Astrocyte (in vitro differentiated cells and primary cell): Measurements from ENCODE around the gene ACACA. TPM values are rescaled to one million over a fixed set of nuclear protein-coding genes. Genes with fewer than 3 reads are reported as not detected.

Experiments used
- DNase-seq: peaks from one replicate; pipeline ENCODE4 v3.0.0-alpha.2; 2010; ENCODE audit warnings: low read depth
- FAIRE-seq: peaks from 2 replicates; lab custom pipeline; 2011; peaks lifted over from hg19 to GRCh38; lab: Jason Lieb, UNC
- H2AFZ ChIP-seq: 2 replicates; pipeline ENCODE4 v1.6.0; 2012; ENCODE audit warnings: low read depth, low read length, inconsistent platforms
- H3K27ac ChIP-seq: 2 replicates; pipeline ENCODE4 v1.5.1; 2011; ENCODE audit warnings: low read depth, low read length, inconsistent platforms
- H3K27me3 ChIP-seq: 2 replicates; pipeline ENCODE4 v1.6.0; 2011; ENCODE audit warnings: low read length, inconsistent platforms; ENCODE audit not compliant: insufficient read depth
- H3K36me3 ChIP-seq: 2 replicates; pipeline ENCODE4 v1.5.1; 2011; ENCODE audit warnings: low read length, inconsistent platforms; ENCODE audit not compliant: insufficient read depth
- H3K4me1 ChIP-seq: 2 replicates; pipeline ENCODE4 v1.5.1; 2011; ENCODE audit warnings: low read length, inconsistent platforms; ENCODE audit not compliant: insufficient read depth
- H3K4me2 ChIP-seq: 2 replicates; pipeline ENCODE4 v1.6.0; 2012; ENCODE audit warnings: low read length, inconsistent platforms
- H3K4me3 ChIP-seq: 2 replicates; pipeline ENCODE4 v1.5.1; 2011; ENCODE audit warnings: low read depth, mild to moderate bottlenecking, low read length, inconsistent platforms; ENCODE audit not compliant: insufficient read depth
- H3K79me2 ChIP-seq: 2 replicates; pipeline ENCODE4 v1.6.0; 2012; ENCODE audit warnings: mild to moderate bottlenecking, low read length, inconsistent platforms; ENCODE audit not compliant: insufficient read depth
- H3K9ac ChIP-seq: 2 replicates; pipeline ENCODE4 v1.6.0; 2012; ENCODE audit warnings: mild to moderate bottlenecking, low read length, inconsistent platforms
- H3K9me3 ChIP-seq: 2 replicates; pipeline ENCODE4 v1.5.1; 2012; ENCODE audit warnings: low read depth, mild to moderate bottlenecking, low read length, inconsistent platforms; ENCODE audit not compliant: insufficient read depth
- H4K20me1 ChIP-seq: 2 replicates; pipeline ENCODE4 v1.6.0; 2012; ENCODE audit warnings: low read length, inconsistent platforms; ENCODE audit not compliant: insufficient read depth
- H3K27ac Mint-ChIP-seq: one replicate; pipeline ENCODE4 v1.8.0; 2021; ENCODE audit warnings: mild to moderate bottlenecking, mixed read lengths; ENCODE audit not compliant: unreplicated experiment
- H3K27me3 Mint-ChIP-seq: one replicate; pipeline ENCODE4 v1.8.0; 2021; ENCODE audit warnings: low read depth, mixed read lengths; ENCODE audit not compliant: unreplicated experiment
- H3K36me3 Mint-ChIP-seq: one replicate; pipeline ENCODE4 v1.8.0; 2021; ENCODE audit warnings: low read depth, mixed read lengths; ENCODE audit not compliant: unreplicated experiment
- H3K4me1 Mint-ChIP-seq: one replicate; pipeline ENCODE4 v1.8.0; 2021; ENCODE audit warnings: low read depth, mixed read lengths; ENCODE audit not compliant: unreplicated experiment
- H3K4me3 Mint-ChIP-seq: one replicate; pipeline ENCODE4 v1.8.0; 2021; ENCODE audit warnings: mild to moderate bottlenecking, moderate library complexity, mixed read lengths; ENCODE audit not compliant: unreplicated experiment
- H3K9me3 Mint-ChIP-seq: one replicate; pipeline ENCODE4 v1.8.0; 2021; ENCODE audit warnings: mild to moderate bottlenecking, mixed read lengths; ENCODE audit not compliant: unreplicated experiment
- CTCF ChIP-seq: IDR thresholded peaks from 2 replicates; pipeline ENCODE4 v1.5.1; 2011; ENCODE audit warnings: low read depth, mild to moderate bottlenecking, inconsistent platforms, low read length, moderate library complexity; ENCODE audit not compliant: insufficient read depth
- EZH2 ChIP-seq: IDR thresholded peaks from 2 replicates; pipeline ENCODE4 v1.6.1; 2012; ENCODE audit warnings: mild to moderate bottlenecking, low read length, inconsistent platforms; ENCODE audit not compliant: insufficient read depth
- total RNA-seq: library from RNA; stranded (reverse); gene quantifications from 2 replicates; pipeline ENCODE4 v1.2.1, GENCODE V29; 2021

Gene ACACA
- total RNA-seq, 1 donor from 2014 or later, result 88.3 TPM

- no peak overlapping the region for H3K27ac Mint-ChIP-seq
- H3K27me3 ChIP-seq, result peaks cover 18% of the 10 kb centered on the region
- FAIRE-seq, result no peak
- DNase-seq, result no peak
- H3K79me2 ChIP-seq, result no peaks in the 10 kb centered on the region
- no peaks in the 10 kb centered on the region for H3K36me3 ChIP-seq
- H3K4me3 Mint-ChIP-seq, result no peak overlapping the region
- no peak overlapping the region for H2AFZ ChIP-seq
- H3K4me1 ChIP-seq, result peaks cover 5% of the 10 kb centered on the region
- no peaks in the 10 kb centered on the region for H3K36me3 Mint-ChIP-seq
- H3K4me2 ChIP-seq, result no peak overlapping the region
- no peaks in the 10 kb centered on the region for H3K9me3 ChIP-seq
- no peaks in the 10 kb centered on the region for H3K9me3 Mint-ChIP-seq
- H3K27ac ChIP-seq, result no peak overlapping the region
- H3K4me3 ChIP-seq, result no peak overlapping the region
- H3K4me1 Mint-ChIP-seq, result peaks cover 8% of the 10 kb centered on the region
- no peaks in the 10 kb centered on the region for H4K20me1 ChIP-seq
- TF ChIP-seq CTCF (no peak), EZH2 (no peak)
- no peak overlapping the region for H3K9ac ChIP-seq
- peaks cover 28% of the 10 kb centered on the region for H3K27me3 Mint-ChIP-seq
Observed at GRCh38 chr17:37064956-37065355, 341.7 kb downstream of the ACACA start.

GRCh38 chr17:37064206-37064605 is 342.4 kb downstream of the ACACA start:
- Mint-ChIP-seq H3K4me1 (peaks cover 8% of the 10 kb centered on the region), H3K27ac (no peak overlapping the region), H3K9me3 (no peaks in the 10 kb centered on the region), H3K4me3 (no peak overlapping the region), H3K36me3 (no peaks in the 10 kb centered on the region), H3K27me3 (peaks cover 28% of the 10 kb centered on the region)
- no peaks in the 10 kb centered on the region for H3K9me3 ChIP-seq
- H3K4me2 ChIP-seq, result no peak overlapping the region
- H4K20me1 ChIP-seq, result no peaks in the 10 kb centered on the region
- no peaks in the 10 kb centered on the region for H3K36me3 ChIP-seq
- no peak overlapping the region for H2AFZ ChIP-seq
- peaks cover 18% of the 10 kb centered on the region for H3K27me3 ChIP-seq
- no peak overlapping the region for H3K27ac ChIP-seq
- TF ChIP-seq EZH2 (no peak), CTCF (no peak)
- no peaks in the 10 kb centered on the region for H3K79me2 ChIP-seq
- H3K4me1 ChIP-seq, result peaks cover 5% of the 10 kb centered on the region
- H3K9ac ChIP-seq, result no peak overlapping the region
- no peak overlapping the region for H3K4me3 ChIP-seq
- DNase-seq, result no peak
- FAIRE-seq, result no peak

GRCh38 chr17:37062021-37062420 is 344.6 kb downstream of the ACACA start:
- H3K4me1 ChIP-seq, result no peaks in the 10 kb centered on the region
- H4K20me1 ChIP-seq, result no peaks in the 10 kb centered on the region
- FAIRE-seq (no peak), DNase-seq (no peak)
- peak overlapping the region; percentile 4 for H3K4me2 ChIP-seq
- H3K4me1 Mint-ChIP-seq, result no peaks in the 10 kb centered on the region
- no peaks in the 10 kb centered on the region for H3K9me3 Mint-ChIP-seq
- H3K27me3 ChIP-seq, result peaks cover 17% of the 10 kb centered on the region
- no peak overlapping the region for H3K27ac ChIP-seq
- H3K36me3 Mint-ChIP-seq, result peaks cover 1% of the 10 kb centered on the region
- peaks cover 28% of the 10 kb centered on the region for H3K27me3 Mint-ChIP-seq
- H3K79me2 ChIP-seq, result no peaks in the 10 kb centered on the region
- H3K36me3 ChIP-seq, result peaks cover 5% of the 10 kb centered on the region
- H3K27ac Mint-ChIP-seq, result no peak overlapping the region
- no peak overlapping the region for H3K4me3 Mint-ChIP-seq
- TF ChIP-seq EZH2, result no peak
- no peak for TF ChIP-seq CTCF
- H3K9ac ChIP-seq, result no peak overlapping the region
- H3K4me3 ChIP-seq, result no peak overlapping the region
- no peak overlapping the region for H2AFZ ChIP-seq
- no peaks in the 10 kb centered on the region for H3K9me3 ChIP-seq
